Thyroid gland (tissue), 4 donors: ENCODE data around the gene HERPUD1.

Experiments used
- CTCF ChIP-seq, 6 experiments: fragments of 200-600 bp in 3 of 6; fragments of 450-650 bp in 3 of 6; sonication (generic) in 3 of 6; IDR thresholded peaks; one replicate each; pipeline ENCODE4 v1.5.1; 2016 to 2019; ENCODE audit warnings: antibody characterized with exemption in 6 of 6, mild to moderate bottlenecking in 2 of 6, inconsistent platforms in 1 of 6, moderate library complexity in 1 of 6
- POLR2A ChIP-seq, 2 donors: fragments of 450-650 bp; IDR thresholded peaks; one replicate each; pipeline ENCODE4 v1.6.1; 2017; ENCODE audit warnings: antibody characterized with exemption in 2 of 2, mild to moderate bottlenecking in 2 of 2, moderate library complexity in 1 of 2

GRCh38 chr16:56903866-56904265, 28.1 kb upstream of the HERPUD1 start:
- TF ChIP-seq CTCF (IDR thresholded peaks at IDR 0.05), result no peak
- no peak for TF ChIP-seq POLR2A (IDR thresholded peaks at IDR 0.05)
